ENCODE data around the gene PRKCA. TPM values are rescaled to one million over a fixed set of nuclear protein-coding genes. Genes with fewer than 3 reads are reported as not detected.

Gene PRKCA
- total RNA-seq, 4 donors from 2014 or later, result 26.0 to 89.0 (median 32.8) TPM

DNA sequence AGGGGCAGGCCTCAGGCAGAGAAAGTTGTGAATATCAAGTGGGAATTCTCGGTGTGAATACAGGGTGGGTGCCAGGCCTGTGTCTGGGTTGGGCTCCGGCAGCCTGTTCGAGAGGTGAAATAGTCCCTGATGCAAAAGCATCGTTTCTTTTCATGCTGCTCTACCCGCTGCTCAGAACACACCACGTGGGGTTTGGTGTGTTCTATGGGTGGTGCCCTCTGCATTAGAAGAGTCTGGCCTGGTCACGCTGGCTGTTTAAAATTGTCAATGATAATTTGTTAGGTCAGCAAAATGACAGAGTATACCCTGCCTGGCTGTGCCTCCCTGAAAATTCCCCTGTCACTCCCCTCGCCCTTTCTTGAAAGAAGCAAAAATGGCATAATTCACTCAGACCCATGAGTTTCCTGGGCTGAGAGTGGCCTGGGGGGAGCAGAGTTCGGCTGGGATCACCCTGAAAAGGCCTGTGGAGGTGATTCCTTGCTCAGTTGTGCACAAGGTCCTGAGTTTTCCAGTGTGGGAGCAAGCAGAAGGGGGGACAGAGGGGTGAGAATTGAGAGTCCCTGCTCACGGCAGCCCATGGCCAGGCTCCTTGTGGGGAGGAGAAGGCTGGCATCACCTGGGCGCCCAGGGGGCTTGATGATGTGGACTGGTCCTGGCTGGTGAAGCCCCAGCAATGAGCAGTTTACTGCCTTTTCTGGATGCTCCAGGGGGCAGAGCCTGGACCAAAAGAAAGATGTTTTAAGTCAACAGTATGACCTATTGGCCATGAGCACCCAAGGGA is 535.7 kb downstream of the PRKCA start:
- no peak for TF ChIP-seq POLR2AphosphoS5 (IDR thresholded peaks at IDR 0.05)
- no peak for TF ChIP-seq POLR2A (IDR thresholded peaks at IDR 0.05)
- TF ChIP-seq EP300 (IDR thresholded peaks at IDR 0.05), result no peak
- TF ChIP-seq, protein P1, sequence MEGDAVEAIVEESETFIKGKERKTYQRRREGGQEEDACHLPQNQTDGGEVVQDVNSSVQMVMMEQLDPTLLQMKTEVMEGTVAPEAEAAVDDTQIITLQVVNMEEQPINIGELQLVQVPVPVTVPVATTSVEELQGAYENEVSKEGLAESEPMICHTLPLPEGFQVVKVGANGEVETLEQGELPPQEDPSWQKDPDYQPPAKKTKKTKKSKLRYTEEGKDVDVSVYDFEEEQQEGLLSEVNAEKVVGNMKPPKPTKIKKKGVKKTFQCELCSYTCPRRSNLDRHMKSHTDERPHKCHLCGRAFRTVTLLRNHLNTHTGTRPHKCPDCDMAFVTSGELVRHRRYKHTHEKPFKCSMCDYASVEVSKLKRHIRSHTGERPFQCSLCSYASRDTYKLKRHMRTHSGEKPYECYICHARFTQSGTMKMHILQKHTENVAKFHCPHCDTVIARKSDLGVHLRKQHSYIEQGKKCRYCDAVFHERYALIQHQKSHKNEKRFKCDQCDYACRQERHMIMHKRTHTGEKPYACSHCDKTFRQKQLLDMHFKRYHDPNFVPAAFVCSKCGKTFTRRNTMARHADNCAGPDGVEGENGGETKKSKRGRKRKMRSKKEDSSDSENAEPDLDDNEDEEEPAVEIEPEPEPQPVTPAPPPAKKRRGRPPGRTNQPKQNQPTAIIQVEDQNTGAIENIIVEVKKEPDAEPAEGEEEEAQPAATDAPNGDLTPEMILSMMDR (IDR thresholded peaks at IDR 0.05), result no peak
- Histone ChIP-seq H3K4me3 (no peak overlapping the region), H3K27ac (no peak overlapping the region), H3K4me1 (peaks cover 0 to 4% (median 0%) of the 10 kb centered on the region in 3 donors), H3K27me3 (peaks cover 90% of the 10 kb centered on the region), H3K36me3 (no peaks in the 10 kb centered on the region), H3K9me3 (no peaks in the 10 kb centered on the region)
- ATAC-seq, result no peak
- WGBS, 2 donors (ENCODE audit: low coverage in 1 of 2), result 65 to 67% methylated on average over 4 to 6 of the region's 11 CpGs

DNA sequence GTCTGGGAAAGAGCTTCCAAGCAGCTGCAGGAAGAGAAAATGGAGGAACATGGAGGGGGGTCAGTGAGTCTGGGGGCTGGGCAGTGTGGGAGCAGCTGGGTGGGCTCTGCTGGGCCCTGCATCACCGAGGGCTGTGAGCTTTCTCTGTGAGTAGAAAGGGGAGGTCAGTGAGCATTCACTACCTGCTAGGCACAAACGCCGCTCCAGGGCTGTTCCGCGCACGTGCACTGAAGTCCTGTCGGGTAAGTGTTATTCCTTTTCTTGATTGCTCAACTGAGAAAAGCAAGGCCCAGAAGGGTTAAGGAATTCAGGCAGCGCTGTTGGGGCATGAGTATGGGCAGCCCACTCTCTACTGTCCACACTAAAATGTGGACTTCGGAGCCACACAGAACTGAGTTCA is 537.2 kb downstream of the PRKCA start:
- WGBS, 2 donors (ENCODE audit: low coverage in 1 of 2), result 29 to 80% methylated on average over 1 to 2 of the region's 9 CpGs
- ATAC-seq, result no peak
- no peaks in the 10 kb centered on the region for H3K36me3 ChIP-seq
- TF ChIP-seq POLR2AphosphoS5 (IDR thresholded peaks at IDR 0.05) (no peak), POLR2A (IDR thresholded peaks at IDR 0.05) (no peak), EP300 (IDR thresholded peaks at IDR 0.05) (no peak)
- TF ChIP-seq, protein P1 (IDR thresholded peaks at IDR 0.05), result no peak
- no peaks in the 10 kb centered on the region for H3K9me3 ChIP-seq
- H3K4me1 ChIP-seq, result peaks cover 0 to 4% (median 0%) of the 10 kb centered on the region in 3 donors
- peaks cover 80% of the 10 kb centered on the region for H3K27me3 ChIP-seq
- H3K27ac ChIP-seq, result no peak overlapping the region
- no peak overlapping the region for H3K4me3 ChIP-seq

DNA sequence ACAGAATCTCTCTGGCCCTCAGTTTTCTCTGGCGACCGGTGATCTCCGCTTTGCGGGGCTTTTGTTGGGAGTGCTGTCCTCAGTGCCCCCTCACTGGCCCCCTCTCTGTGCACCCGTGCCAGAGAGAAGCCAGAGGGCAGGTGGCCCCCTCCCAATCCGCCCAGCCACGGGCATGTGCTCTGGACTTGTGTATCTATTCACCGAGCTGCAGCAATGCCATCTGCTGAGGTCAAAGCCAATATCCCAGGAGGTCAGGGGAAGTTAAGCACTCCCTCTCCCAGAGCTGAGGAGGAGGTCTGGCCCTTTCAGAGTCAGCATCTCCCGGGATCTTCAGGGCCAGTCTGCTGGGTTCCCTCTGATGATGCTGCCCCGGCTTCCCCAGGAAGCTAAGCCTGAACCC is 537.6 kb downstream of the PRKCA start:
- 33 to 50% methylated on average over 1 of the region's 10 CpGs for WGBS, 2 donors (ENCODE audit: low coverage in 1 of 2)
- ATAC-seq, result no peak
- TF ChIP-seq POLR2A (IDR thresholded peaks at IDR 0.05) (no peak), POLR2AphosphoS5 (IDR thresholded peaks at IDR 0.05) (no peak), EP300 (IDR thresholded peaks at IDR 0.05) (no peak)
- TF ChIP-seq, protein P1 (IDR thresholded peaks at IDR 0.05), result no peak

DNA sequence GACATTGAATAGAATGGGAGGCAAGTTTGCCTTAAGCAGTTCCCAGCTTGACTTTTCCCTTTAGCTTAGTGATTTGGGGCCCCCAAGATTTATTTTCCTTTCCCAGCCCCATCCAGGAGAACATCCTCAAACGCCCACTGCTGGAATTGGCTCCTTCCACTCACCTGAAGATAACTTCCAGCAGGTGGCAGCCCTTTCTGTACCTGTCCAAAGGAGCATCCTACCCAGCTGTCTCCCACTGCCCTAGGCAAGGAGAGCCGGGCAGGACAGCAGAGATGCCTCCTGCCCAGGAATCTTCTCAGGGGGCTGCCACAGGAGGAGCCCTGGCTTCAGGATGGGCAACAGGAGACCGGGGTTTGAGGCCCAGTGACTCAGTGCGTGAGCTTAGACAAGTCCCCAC is 538.9 kb downstream of the PRKCA start:
- Histone ChIP-seq H3K4me3 (no peak overlapping the region), H3K9me3 (peaks cover 0 to 2% (median 0%) of the 10 kb centered on the region in 3 donors), H3K4me1 (no peaks in the 10 kb centered on the region), H3K27me3 (peaks cover 63% of the 10 kb centered on the region), H3K27ac (no peak overlapping the region), H3K36me3 (no peaks in the 10 kb centered on the region)
- TF ChIP-seq POLR2A (IDR thresholded peaks at IDR 0.05) (no peak), POLR2AphosphoS5 (IDR thresholded peaks at IDR 0.05) (no peak), EP300 (IDR thresholded peaks at IDR 0.05) (no peak)
- TF ChIP-seq, protein P1 (IDR thresholded peaks at IDR 0.05), result no peak
- ATAC-seq, result no peak
- WGBS, 2 donors (ENCODE audit: low coverage in 1 of 2), result 17 to 22% methylated on average over 1 of the region's 4 CpGs

More for the DNA sequence above, 537.6 kb downstream of the PRKCA start:
- H3K36me3 ChIP-seq, result no peaks in the 10 kb centered on the region
- H3K4me1 ChIP-seq, result peaks cover 0 to 2% (median 0%) of the 10 kb centered on the region in 3 donors
- H3K4me3 ChIP-seq, result no peak overlapping the region
- H3K9me3 ChIP-seq, result no peaks in the 10 kb centered on the region
- no peak overlapping the region for H3K27ac ChIP-seq
- peaks cover 75% of the 10 kb centered on the region for H3K27me3 ChIP-seq

DNA sequence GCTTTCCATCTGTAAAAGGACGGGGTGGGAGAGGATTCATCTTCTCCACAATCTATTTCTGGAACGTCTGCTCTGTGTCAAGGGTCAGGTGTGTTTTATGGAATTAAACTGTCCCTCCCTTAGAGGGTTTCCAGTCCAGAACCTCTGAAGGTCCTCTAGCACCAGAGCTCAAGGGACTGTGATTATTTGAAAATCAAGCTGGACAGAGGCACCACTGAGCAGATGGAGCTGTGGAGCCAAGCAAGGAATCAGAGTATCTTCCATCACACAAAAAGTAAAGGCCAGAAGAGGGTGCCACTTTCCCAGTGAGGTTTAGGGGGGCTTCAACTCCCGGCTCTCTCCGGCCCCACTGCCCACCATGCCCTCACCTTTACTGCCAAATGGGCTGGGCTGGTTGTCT is 539.3 kb downstream of the PRKCA start:
- Histone ChIP-seq H3K36me3 (no peaks in the 10 kb centered on the region), H3K27ac (no peak overlapping the region), H3K4me1 (no peaks in the 10 kb centered on the region), H3K4me3 (no peak overlapping the region), H3K27me3 (peaks cover 58% of the 10 kb centered on the region), H3K9me3 (peaks cover 0 to 4% (median 0%) of the 10 kb centered on the region in 3 donors)
- ATAC-seq, result no peak
- 40% methylated on average over 1 of the region's 4 CpGs; no CpG with 5 or more reads in 1 of the 2 donors for WGBS, 2 donors (ENCODE audit: low coverage in 1 of 2)
- TF ChIP-seq POLR2AphosphoS5 (IDR thresholded peaks at IDR 0.05) (no peak), POLR2A (IDR thresholded peaks at IDR 0.05) (no peak), EP300 (IDR thresholded peaks at IDR 0.05) (no peak)
- TF ChIP-seq, protein P1 (IDR thresholded peaks at IDR 0.05), result no peak

Data from gastroesophageal sphincter (tissue), 4 donors.